Osteoblast (primary cell): Measurements from ENCODE around the gene CIDEA. TPM values are rescaled to one million over a fixed set of nuclear protein-coding genes. Genes with fewer than 3 reads are reported as not detected.

ENCODE experiments used
- DNase-seq: peaks from one replicate; pipeline ENCODE4 v3.0.0; 2011; ENCODE audit warnings: low spot score, mixed read lengths; ENCODE audit not compliant: insufficient read length; ENCODE audit errors: missing footprints
- H2AFZ ChIP-seq: 2 replicates; pipeline ENCODE4 v1.6.0; 2011; ENCODE audit warnings: mild to moderate bottlenecking, low read length
- H3K27ac ChIP-seq: 2 replicates; pipeline ENCODE4 v1.5.1; 2011; ENCODE audit warnings: mild to moderate bottlenecking, low read depth, low read length, moderate library complexity
- H3K27me3 ChIP-seq: 2 replicates; pipeline ENCODE4 v1.6.0; 2012; ENCODE audit warnings: mild to moderate bottlenecking, control low read depth, inconsistent platforms, low read length, moderate library complexity; ENCODE audit not compliant: insufficient read depth
- H3K36me3 ChIP-seq: 2 replicates; pipeline ENCODE4 v1.5.1; 2011; ENCODE audit warnings: mild to moderate bottlenecking, low read length, control low read depth, moderate library complexity; ENCODE audit not compliant: insufficient read depth
- H3K4me1 ChIP-seq: 2 replicates; pipeline ENCODE4 v1.5.1; 2011; ENCODE audit warnings: mild to moderate bottlenecking, low read length, control low read depth, moderate library complexity; ENCODE audit not compliant: insufficient read depth
- H3K4me2 ChIP-seq: 2 replicates; pipeline ENCODE4 v1.6.0; 2011; ENCODE audit warnings: mild to moderate bottlenecking, low read length; ENCODE audit not compliant: insufficient read depth
- H3K4me3 ChIP-seq: fragments of 200-600 bp; sonication (generic); 3 replicates; pipeline ENCODE4 v1.5.1; 2012; ENCODE audit warnings: mild to moderate bottlenecking, low read length, inconsistent platforms; ENCODE audit not compliant: insufficient read depth
- H3K79me2 ChIP-seq: 2 replicates; pipeline ENCODE4 v1.6.0; 2012; ENCODE audit warnings: mild to moderate bottlenecking, low read length, control low read depth, inconsistent platforms; ENCODE audit not compliant: insufficient read depth
- H3K9me3 ChIP-seq: 2 replicates; pipeline ENCODE4 v1.5.1; 2011; ENCODE audit warnings: low read depth, low read length, control low read depth
- H4K20me1 ChIP-seq: 2 replicates; pipeline ENCODE4 v1.6.0; 2012; ENCODE audit warnings: mild to moderate bottlenecking, low read length, control low read depth; ENCODE audit not compliant: insufficient read depth
- CTCF ChIP-seq: IDR thresholded peaks from 2 replicates; pipeline ENCODE4 v1.5.1; 2011; ENCODE audit warnings: mild to moderate bottlenecking, low read depth, low read length, moderate library complexity; ENCODE audit errors: extremely low read depth
- total RNA-seq: library from RNA; depleted of rRNA; stranded (reverse); fragments of >200 nt; gene quantifications from 2 replicates; pipeline ENCODE4 v1.2.3, GENCODE V29; 2012

Gene CIDEA
- total RNA-seq, 1 donor, result not detected

GRCh38 chr18:12254820-12255511, 805 bp downstream of the CIDEA start:
- Histone ChIP-seq H3K9me3 (no peaks in the 10 kb centered on the region), H2AFZ (no peak overlapping the region), H3K79me2 (no peaks in the 10 kb centered on the region), H3K27me3 (peaks cover 54% of the 10 kb centered on the region), H3K4me2 (no peak overlapping the region), H3K27ac (no peak overlapping the region), H4K20me1 (no peaks in the 10 kb centered on the region), H3K4me3 (no peak overlapping the region), H3K4me1 (peaks cover 6% of the 10 kb centered on the region), H3K36me3 (no peaks in the 10 kb centered on the region)
- no peak for TF ChIP-seq CTCF
- no peak for DNase-seq

GRCh38 chr18:12255626-12256026, 1.5 kb downstream of the CIDEA start:
- no peaks in the 10 kb centered on the region for H3K9me3 ChIP-seq
- no peak for TF ChIP-seq CTCF
- H3K27ac ChIP-seq, result no peak overlapping the region
- H3K27me3 ChIP-seq, result peaks cover 56% of the 10 kb centered on the region
- H3K4me1 ChIP-seq, result peaks cover 6% of the 10 kb centered on the region
- no peak overlapping the region for H2AFZ ChIP-seq
- no peaks in the 10 kb centered on the region for H3K36me3 ChIP-seq
- no peak overlapping the region for H3K4me3 ChIP-seq
- no peaks in the 10 kb centered on the region for H3K79me2 ChIP-seq
- no peaks in the 10 kb centered on the region for H4K20me1 ChIP-seq
- no peak for DNase-seq
- no peak overlapping the region for H3K4me2 ChIP-seq

GRCh38 chr18:12256951-12257350, 2.8 kb downstream of the CIDEA start:
- Histone ChIP-seq H3K27ac (no peak overlapping the region), H3K4me1 (peaks cover 6% of the 10 kb centered on the region), H4K20me1 (no peaks in the 10 kb centered on the region), H3K4me2 (no peak overlapping the region), H3K27me3 (peaks cover 51% of the 10 kb centered on the region), H3K9me3 (no peaks in the 10 kb centered on the region), H2AFZ (no peak overlapping the region), H3K36me3 (no peaks in the 10 kb centered on the region), H3K79me2 (no peaks in the 10 kb centered on the region), H3K4me3 (no peak overlapping the region)
- no peak for DNase-seq
- no peak for TF ChIP-seq CTCF

GRCh38 chr18:12257996-12258718, 4.0 kb downstream of the CIDEA start:
- Histone ChIP-seq H3K27ac (no peak overlapping the region), H2AFZ (no peak overlapping the region), H3K4me2 (no peak overlapping the region), H3K27me3 (peaks cover 51% of the 10 kb centered on the region), H4K20me1 (no peaks in the 10 kb centered on the region), H3K9me3 (no peaks in the 10 kb centered on the region), H3K36me3 (no peaks in the 10 kb centered on the region), H3K79me2 (no peaks in the 10 kb centered on the region), H3K4me3 (no peak overlapping the region), H3K4me1 (peaks cover 6% of the 10 kb centered on the region)
- no peak for DNase-seq
- no peak for TF ChIP-seq CTCF
